ENCODE results near the gene P2RY10. TPM values are rescaled to one million over a fixed set of nuclear protein-coding genes. Genes with fewer than 3 reads are reported as not detected.

Gene P2RY10
- total RNA-seq, 1 experiment from 2014 or later = not detected

DNA sequence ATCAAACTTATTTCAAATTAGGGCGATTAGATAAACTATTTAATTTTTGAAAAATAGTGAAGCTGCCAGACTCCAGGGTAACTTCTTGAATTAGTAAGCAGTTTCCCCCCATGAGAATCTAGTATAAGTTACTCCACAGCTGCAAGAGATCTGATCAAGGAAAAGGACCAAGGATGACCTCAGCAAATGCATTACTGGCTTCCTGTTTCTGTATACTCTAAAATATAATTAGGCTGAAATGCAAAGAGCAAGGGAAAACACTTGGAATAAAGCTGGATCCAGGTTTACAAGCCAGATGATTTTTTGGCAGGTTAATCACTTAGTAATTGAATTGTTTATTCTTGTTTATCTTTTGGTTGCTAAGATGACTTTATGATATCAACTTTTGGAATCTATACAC lies 13.4 kb upstream of the P2RY10 start:
- H3F3A ChIP-seq (ENCODE audit: insufficient read depth, low read depth) = no peaks in the 10 kb centered on the region
- no peaks in the 10 kb centered on the region for H3K36me3 ChIP-seq (ENCODE audit: low read depth)
- H3K4me3 ChIP-seq = no peak overlapping the region
- H4K20me1 ChIP-seq (ENCODE audit: insufficient read depth) = no peaks in the 10 kb centered on the region
- DNase-seq = no peak
- no peaks in the 10 kb centered on the region for H3K27me3 ChIP-seq (ENCODE audit: insufficient read depth, low read depth)
- intact Hi-C loops (cut with micrococcal nuclease; ENCODE audit: unreplicated experiment) = no loop called here
- no peak overlapping the region for H2AFZ ChIP-seq
- H3K4me2 ChIP-seq = no peak overlapping the region
- H3K9me3 ChIP-seq (ENCODE audit: insufficient read depth, low read depth) = no peaks in the 10 kb centered on the region
- no peaks in the 10 kb centered on the region for H3K4me1 ChIP-seq (replicated peaks; ENCODE audit: insufficient read depth)
- H3K9me2 ChIP-seq (ENCODE audit: insufficient read depth) = no peaks in the 10 kb centered on the region
- ChIA-PET POLR2A (ENCODE audit: unreplicated experiment) (no interaction called here), CTCF (no interaction called here)
- no peak overlapping the region for H3K27ac ChIP-seq
- no peak for TF ChIP-seq EZH2 (IDR thresholded peaks at IDR 0.05; ENCODE audit: low read depth)
- TF ChIP-seq, protein P1, sequence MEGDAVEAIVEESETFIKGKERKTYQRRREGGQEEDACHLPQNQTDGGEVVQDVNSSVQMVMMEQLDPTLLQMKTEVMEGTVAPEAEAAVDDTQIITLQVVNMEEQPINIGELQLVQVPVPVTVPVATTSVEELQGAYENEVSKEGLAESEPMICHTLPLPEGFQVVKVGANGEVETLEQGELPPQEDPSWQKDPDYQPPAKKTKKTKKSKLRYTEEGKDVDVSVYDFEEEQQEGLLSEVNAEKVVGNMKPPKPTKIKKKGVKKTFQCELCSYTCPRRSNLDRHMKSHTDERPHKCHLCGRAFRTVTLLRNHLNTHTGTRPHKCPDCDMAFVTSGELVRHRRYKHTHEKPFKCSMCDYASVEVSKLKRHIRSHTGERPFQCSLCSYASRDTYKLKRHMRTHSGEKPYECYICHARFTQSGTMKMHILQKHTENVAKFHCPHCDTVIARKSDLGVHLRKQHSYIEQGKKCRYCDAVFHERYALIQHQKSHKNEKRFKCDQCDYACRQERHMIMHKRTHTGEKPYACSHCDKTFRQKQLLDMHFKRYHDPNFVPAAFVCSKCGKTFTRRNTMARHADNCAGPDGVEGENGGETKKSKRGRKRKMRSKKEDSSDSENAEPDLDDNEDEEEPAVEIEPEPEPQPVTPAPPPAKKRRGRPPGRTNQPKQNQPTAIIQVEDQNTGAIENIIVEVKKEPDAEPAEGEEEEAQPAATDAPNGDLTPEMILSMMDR (conservative IDR thresholded peaks at IDR 0.05) = no peak
- H3K79me2 ChIP-seq (ENCODE audit: low read depth) = no peaks in the 10 kb centered on the region
- BruUV-seq (replicated peaks) = no TSS peak

DNA sequence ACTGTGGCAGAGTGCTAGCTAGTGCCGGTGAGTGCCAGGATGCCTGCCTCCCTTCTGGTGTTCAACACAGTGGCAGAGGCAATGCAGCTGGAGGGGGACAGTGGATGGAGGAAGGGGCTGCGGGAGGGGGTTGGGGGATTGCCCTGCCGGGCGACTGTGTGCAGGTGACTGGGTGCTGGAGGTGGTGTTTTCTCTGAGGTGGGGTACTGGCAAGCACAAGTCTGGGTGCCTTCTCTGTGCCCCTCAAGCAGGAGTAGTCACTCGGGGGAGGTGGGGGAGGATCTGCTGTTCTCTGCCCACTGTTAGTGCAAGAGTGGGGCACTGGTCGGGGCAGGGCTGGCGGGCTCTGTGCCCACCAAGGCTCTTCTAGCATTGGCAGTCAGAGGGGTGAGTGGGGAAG lies 10.3 kb upstream of the P2RY10 start:
- Histone ChIP-seq H2AFZ (no peak overlapping the region), H3K4me3 (no peak overlapping the region), H3K4me1 (replicated peaks; ENCODE audit: insufficient read depth) (no peaks in the 10 kb centered on the region), H4K20me1 (ENCODE audit: insufficient read depth) (no peaks in the 10 kb centered on the region), H3K9me3 (ENCODE audit: insufficient read depth, low read depth) (no peaks in the 10 kb centered on the region), H3K79me2 (ENCODE audit: low read depth) (no peaks in the 10 kb centered on the region), H3K4me2 (no peak overlapping the region), H3K27ac (no peak overlapping the region), H3F3A (ENCODE audit: insufficient read depth, low read depth) (no peaks in the 10 kb centered on the region), H3K36me3 (ENCODE audit: low read depth) (no peaks in the 10 kb centered on the region), H3K27me3 (ENCODE audit: insufficient read depth, low read depth) (no peaks in the 10 kb centered on the region), H3K9me2 (ENCODE audit: insufficient read depth) (no peaks in the 10 kb centered on the region)
- POLR2A ChIA-PET (ENCODE audit: unreplicated experiment) = no interaction called here
- TF ChIP-seq EZH2 (IDR thresholded peaks at IDR 0.05; ENCODE audit: low read depth) = no peak
- TF ChIP-seq, protein P1 (conservative IDR thresholded peaks at IDR 0.05) = no peak
- DNase-seq = no peak
- intact Hi-C loops (cut with micrococcal nuclease; ENCODE audit: unreplicated experiment) = no loop called here
- CTCF ChIA-PET = no interaction called here
- BruUV-seq (replicated peaks) = no TSS peak

DNA sequence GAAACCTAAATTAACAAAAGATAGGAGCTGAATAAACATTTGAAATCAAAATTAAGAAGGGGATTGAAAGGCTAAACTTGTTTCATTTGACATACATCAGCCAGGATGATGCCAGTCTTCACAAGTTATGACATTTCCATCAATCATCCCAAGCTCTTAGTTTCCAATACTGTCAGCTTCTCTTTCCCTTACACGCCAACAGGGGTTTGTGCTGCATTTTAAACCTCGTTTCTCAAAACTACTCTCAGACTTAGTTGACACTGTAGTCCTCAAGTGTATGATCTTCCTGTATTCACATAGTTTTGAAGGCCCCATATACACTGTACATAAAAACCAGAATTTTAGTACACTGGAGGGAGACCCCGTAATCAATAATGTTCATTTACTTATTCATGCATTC lies 840 bp upstream of the P2RY10 start:
- Histone ChIP-seq H4K20me1 (ENCODE audit: insufficient read depth) (no peaks in the 10 kb centered on the region), H3K27me3 (ENCODE audit: insufficient read depth, low read depth) (no peaks in the 10 kb centered on the region), H3K36me3 (ENCODE audit: low read depth) (no peaks in the 10 kb centered on the region), H3K4me2 (no peak overlapping the region), H2AFZ (no peak overlapping the region), H3K4me3 (no peak overlapping the region), H3K4me1 (replicated peaks; ENCODE audit: insufficient read depth) (no peaks in the 10 kb centered on the region), H3F3A (ENCODE audit: insufficient read depth, low read depth) (no peaks in the 10 kb centered on the region), H3K79me2 (ENCODE audit: low read depth) (no peaks in the 10 kb centered on the region), H3K9me3 (ENCODE audit: insufficient read depth, low read depth) (no peaks in the 10 kb centered on the region), H3K27ac (no peak overlapping the region), H3K9me2 (ENCODE audit: insufficient read depth) (no peaks in the 10 kb centered on the region)
- no peak for DNase-seq
- ChIA-PET POLR2A (ENCODE audit: unreplicated experiment) (no interaction called here), CTCF (no interaction called here)
- no peak for TF ChIP-seq EZH2 (IDR thresholded peaks at IDR 0.05; ENCODE audit: low read depth)
- TF ChIP-seq, protein P1 (conservative IDR thresholded peaks at IDR 0.05) = no peak
- intact Hi-C loops (cut with micrococcal nuclease; ENCODE audit: unreplicated experiment) = no loop called here
- BruUV-seq (replicated peaks) = no TSS peak

Measured in PC-9 (cell line).